NCI-H2227 treated with DMSO at 0.1 percent for 48 hours (cell line): ENCODE data around the gene SAMSN1.

ENCODE experiments used
- DNase-seq: peaks from one replicate; lab custom pipeline; 2025; lab: John Stamatoyannopoulos, UW

The SAMSN1 gene

DNA sequence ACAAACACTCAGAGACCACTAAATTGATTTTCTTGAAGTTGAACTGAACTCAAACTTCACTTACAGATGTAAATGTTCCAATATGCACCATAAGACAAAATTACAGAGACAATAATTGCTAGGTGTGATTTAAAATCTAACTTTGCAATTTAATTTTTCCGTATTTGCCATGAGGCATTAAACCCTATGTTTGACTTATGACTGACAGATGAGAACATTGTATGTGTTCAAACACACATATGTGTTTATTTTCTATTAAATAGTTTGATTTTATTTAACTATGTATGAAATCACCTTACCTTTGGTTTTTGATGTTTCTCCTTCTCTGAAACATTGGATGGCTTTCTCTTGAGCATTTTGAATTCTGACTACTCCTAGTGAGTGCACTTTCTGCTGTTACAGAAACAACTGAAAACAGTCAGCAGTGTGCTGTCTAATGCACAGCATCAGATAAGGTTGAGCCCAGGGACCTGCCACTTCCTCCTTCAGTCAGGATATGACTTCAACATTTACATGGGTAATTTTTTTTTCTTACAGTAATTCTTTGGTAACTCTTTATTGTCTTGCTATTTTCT is at the start of gene SAMSN1:
TSS of gene SAMSN1 (minus strand) at position 410 of the 575 bp plus-strand sequence. CDS start at position 356, 54 bp downstream.
- no peak for DNase-seq

DNA sequence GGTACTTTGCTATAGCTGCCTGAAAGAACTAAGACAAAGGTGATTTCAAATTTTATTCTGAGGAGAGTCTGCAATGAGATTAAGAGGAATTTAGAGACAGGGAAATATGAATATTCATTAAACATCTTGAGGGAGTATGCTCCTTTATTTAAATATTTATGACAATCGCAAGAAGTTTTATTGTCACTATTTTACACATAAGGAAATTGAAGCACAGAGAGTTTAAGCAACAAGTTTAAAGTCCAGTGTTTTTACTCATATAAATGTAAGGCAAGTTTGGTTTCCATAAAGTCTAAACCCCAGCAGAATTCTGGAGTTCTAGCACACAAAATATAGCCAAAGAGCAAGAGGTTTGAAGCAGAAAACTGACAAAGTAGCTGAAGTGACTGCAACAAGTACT is 49.3 kb upstream of the SAMSN1 start:
- DNase-seq = no peak

- DNase-seq = no peak
Measured at GRCh38 chr21:14594967-14595366, 48.9 kb upstream of the SAMSN1 start.

DNA sequence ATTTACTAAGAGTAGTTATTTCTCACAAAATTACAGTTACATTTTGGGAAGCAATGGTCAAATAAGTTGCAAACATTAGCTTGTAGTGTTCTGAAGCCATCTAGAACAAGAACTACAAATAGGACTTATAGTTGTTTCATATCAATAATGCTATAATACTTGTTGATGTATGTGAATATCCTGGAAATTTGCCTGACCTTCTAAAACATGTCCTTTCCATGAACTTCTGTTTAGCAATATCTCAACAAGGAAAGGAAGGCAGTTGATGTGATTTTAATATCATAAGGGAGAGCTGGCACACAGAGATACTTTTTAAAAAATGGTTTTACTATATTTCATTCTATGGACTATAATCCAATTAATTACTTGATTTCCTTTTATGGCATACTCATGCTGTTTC is 47.1 kb upstream of the SAMSN1 start:
- DNase-seq = no peak

GRCh38 chr21:14592296-14593000 is 46.3 kb upstream of the SAMSN1 start:
- no peak for DNase-seq

- DNase-seq = no peak
Measured at GRCh38 chr21:14591882-14592281, 45.8 kb upstream of the SAMSN1 start.

DNA sequence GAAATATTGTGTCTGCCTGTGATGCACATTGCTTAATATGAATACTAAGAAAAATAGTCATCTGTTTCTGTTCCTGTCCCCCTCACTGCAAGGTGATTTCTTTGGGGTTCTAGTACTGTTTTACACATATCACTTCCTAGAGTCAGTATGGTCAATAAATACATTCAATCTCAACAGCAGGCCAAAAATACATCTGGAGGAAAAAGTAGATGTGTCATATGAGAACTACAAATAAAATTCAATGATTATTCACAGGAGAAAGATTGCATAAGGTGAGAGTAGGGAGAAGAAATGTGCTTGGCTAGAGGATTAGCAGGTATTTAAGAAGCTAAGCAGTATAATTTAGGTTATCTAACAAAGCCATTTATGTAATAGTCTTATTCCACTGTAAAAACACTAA is 45.3 kb upstream of the SAMSN1 start:
- no peak for DNase-seq

- DNase-seq = no peak
Measured at GRCh38 chr21:14589855-14590563, 43.9 kb upstream of the SAMSN1 start.

DNA sequence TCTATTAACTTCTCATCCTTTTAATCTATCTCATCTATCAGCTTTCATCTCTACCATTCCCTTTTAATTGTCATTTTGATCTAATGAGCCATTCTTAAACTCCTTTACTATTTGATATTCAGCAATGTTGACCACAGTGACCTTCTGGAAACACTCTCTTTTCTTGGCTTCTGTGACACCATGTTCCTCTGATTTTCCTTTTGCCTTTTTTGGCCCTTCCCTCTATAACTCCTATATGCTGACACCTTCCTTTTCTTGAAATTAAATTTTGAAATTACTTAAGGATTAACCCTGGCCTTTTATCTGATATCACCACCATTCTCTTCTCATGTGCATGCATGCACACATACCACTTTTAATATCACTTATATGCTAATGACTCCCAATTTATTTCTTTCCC is 41.2 kb upstream of the SAMSN1 start:
- no peak for DNase-seq

GRCh38 chr21:14585122-14585521 is 39.0 kb upstream of the SAMSN1 start:
- no peak for DNase-seq

DNA sequence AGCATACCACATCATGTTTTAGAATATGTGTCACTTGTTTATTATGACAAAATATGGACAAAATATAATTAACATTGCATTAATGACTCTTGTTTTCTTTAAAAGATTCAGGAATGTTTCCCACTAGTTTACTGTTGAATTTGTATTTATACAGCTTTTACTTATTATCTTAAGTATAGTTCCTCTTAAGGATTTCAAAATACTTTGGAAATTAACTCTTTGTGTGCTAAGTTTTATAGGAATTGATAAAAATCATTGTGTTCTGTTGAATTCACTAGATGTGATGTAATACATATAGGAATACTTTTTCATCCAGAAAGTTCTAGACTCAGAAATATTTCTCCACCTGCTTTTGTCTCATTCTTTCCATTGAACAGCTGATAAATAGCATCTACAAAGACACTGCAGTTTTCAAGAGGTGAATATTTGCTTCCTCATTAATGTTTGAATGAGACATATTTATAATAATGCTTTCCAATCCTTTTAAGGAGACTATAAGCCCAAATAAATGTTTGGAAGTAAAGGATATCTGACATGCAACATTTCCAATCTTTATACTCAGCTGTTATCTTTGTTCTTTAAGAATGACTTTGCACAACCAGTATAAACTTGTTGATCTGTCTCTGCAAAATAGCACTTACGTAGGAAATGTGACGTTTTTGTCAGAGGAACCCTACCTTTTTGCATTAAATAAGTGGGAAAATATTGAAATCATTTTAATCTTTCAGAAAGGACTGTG is 38.4 kb upstream of the SAMSN1 start:
- DNase-seq = no peak

- DNase-seq = no peak
Measured at GRCh38 chr21:14583629-14584255, 37.6 kb upstream of the SAMSN1 start.

GRCh38 chr21:14582934-14583628 is 37.0 kb upstream of the SAMSN1 start:
- no peak for DNase-seq

DNA sequence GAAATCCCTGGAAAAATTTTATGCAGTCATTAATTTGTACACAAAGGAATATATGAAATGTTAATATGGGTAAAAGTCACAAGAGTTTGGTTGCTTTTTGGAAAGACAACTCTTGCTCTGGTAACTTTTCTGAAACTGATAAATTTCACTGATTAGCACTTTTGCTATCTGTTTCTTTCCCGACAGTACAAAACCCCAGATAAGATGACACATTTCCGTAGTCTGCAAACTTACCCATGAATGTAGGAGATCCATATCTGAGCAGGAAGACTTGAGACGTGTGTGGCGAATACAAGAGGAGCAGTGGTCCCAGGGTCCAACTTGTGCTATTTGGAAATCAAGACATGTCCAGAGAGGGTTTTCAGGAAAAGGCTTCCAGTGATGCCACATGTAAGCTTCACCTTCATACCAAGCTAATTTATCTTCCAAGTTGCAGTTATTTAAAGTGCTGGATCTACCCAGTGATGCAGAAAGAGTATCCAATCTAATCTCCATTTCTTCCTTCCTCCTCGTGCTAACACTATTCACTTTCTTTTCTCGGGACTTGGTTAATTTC is 35.9 kb upstream of the SAMSN1 start:
- no peak for DNase-seq

DNA sequence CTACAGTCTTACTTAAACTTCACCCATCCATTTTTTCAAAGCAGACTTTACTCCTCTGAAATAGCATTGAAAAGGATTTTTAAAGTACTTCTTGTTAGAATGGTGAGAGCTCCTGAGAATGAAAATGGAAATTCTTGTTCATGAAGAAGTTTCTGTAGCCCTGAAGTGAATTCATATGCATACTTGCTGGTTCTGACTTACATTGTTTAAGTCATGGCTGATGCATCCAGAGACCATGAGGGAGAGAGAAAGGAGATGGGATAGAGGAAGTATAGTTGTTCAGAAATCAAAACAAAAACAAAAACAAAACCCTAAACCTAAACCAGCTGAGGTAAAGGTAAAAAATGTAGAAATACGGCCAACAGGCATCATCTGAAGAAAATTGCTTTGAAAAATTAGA is 27.1 kb upstream of the SAMSN1 start:
- no peak for DNase-seq

DNA sequence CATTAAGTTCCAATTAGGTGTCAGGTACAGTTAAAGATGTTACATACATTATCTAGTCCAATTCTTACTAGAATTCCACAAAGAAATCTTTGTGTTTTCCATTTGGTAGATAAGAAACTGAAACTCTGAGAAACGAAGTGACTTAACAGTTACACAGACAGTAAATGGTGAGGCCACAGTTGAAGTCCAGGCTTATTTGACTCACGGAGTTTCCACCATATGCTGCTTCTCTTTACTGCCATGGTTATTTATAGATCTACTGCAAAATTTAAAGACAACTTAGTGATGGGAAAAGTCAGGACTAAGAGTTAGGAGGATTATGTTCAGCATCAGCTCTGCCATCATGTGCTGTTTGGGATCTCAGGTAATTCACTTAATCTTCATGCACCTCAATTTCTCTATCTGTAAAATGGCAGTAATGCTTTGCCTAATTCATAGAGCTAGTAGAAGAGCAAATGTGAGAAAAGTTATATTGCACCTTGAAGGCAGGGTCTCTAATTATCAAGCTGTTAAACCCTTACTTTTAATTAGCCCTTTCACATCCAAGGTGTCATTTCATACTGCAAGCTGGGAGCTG is 26.2 kb upstream of the SAMSN1 start:
- no peak for DNase-seq

DNA sequence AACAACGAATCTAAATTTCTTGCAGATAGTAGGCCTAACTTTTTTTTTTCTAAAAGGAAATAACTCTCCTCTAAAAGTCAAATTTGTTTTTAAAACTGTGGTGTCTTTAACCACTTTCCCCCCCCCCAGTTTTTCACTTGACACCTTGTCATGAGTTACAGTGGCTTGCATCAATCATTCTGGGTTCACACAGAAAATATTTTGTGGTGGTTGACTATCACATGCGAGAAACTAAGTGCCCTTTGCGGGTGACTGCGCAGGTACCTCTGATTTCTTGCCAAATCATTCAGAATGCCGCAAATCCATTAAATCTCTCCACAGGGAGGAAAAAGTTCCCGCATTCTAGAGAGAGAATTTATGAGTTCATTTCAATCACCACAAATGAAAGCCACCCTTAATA is 23.8 kb upstream of the SAMSN1 start:
- DNase-seq = no peak

- no peak for DNase-seq
Measured at GRCh38 chr21:14569026-14569621, 23.0 kb upstream of the SAMSN1 start.

DNA sequence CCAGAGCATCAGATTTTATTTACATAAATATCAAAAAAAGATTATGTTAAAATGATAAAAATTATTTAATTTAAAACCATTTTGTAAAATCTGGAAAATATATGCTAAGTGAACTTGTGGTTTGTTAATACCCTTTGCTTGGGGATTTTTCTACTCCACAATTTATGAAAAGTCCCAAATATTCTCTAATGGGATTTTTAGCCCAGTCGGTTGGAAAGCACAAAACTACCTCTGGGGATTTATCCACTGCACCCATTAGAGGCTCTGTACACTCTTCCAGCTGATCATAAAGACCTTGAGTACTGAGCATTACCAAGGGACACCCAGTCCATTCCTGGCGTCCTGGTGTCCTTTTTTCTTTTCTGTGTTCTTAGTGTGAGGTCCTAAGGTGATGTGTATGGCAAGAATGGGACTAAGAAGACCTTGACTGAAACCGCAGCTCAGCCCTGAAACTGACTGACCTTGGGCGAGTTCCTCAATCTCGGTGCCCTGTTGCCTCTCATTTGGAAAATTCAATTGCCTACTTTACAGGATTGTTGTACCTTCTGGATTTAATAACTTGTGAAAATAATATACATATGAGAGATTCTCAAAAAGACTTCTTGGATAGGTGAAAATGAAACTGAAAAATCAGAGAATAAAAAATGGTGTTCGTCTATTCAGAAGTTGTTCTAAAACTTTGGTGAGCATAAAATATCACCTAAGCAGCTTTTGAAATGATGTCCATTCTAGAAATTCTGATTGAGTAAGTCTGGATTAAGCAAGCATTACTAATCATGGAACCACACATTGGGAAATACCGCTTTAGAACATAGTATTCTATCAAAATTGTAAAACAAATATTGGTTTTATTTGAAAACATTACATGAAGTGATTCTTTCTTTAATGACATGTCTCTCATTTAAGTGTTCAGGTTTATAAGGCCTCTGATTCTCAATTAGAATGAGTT is 21.5 kb upstream of the SAMSN1 start:
- DNase-seq = no peak
